ENCODE results near the gene RPL6. TPM values are rescaled to one million over a fixed set of nuclear protein-coding genes. Genes with fewer than 3 reads are reported as not detected.

RPL6 gene
- total and polyA plus RNA-seq, 9 of the 15 experiments (the other 6 are each of a cell fraction or from before 2014, with no cell fraction given), result 1,519 to 3,103 (median 2,396) TPM

GRCh38 chr12:112418608-112419296, 9.3 kb upstream of the RPL6 start, which contains the start of gene PTPN11 (continued):
- TF ChIP-seq USF1 (CRISPR knock-in tag; IDR thresholded peaks at IDR 0.05) (no peak), GABPA (tag; conservative IDR thresholded peaks at IDR 0.05; ENCODE audit: low read depth) (peak; percentile 93), CHD4 (IDR thresholded peaks at IDR 0.05; ENCODE audit: insufficient read depth, insufficient replicate concordance, low read depth, low read length, poor library complexity, severe bottlenecking) (no peak), SIRT6 (IDR thresholded peaks at IDR 0.05; ENCODE audit: low read depth, low read length) (no peak), ZNF77 (CRISPR knock-in tag; IDR thresholded peaks at IDR 0.05) (no peak), ZNF124 (CRISPR knock-in tag; IDR thresholded peaks at IDR 0.05) (no peak), CBX8 (IDR thresholded peaks at IDR 0.05; ENCODE audit: borderline replicate concordance, extremely low read depth, low read depth, low read length, poor library complexity, severe bottlenecking) (no peak), ZC3H4 (CRISPR knock-in tag; IDR thresholded peaks at IDR 0.05; ENCODE audit: borderline replicate concordance) (peak; percentile 12; the same call in 1 of the 2 replicates), PTRF (tag; IDR thresholded peaks at IDR 0.05) (no peak), ZNF134 (CRISPR knock-in tag; conservative IDR thresholded peaks at IDR 0.05) (no peak), ZNF668 (CRISPR knock-in tag; IDR thresholded peaks at IDR 0.05) (no peak), MTA3 (IDR thresholded peaks at IDR 0.05; ENCODE audit: borderline replicate concordance) (no peak; the same call in none of the 2 replicates), CREB1 (IDR thresholded peaks at IDR 0.05) (peak; percentile 99), CREB1 (CRISPR knock-in tag; IDR thresholded peaks at IDR 0.05) (peak; percentile 100), IFI16 (CRISPR knock-in tag; IDR thresholded peaks at IDR 0.05) (no peak), ESRRA (IDR thresholded peaks at IDR 0.05; ENCODE audit: borderline replicate concordance, low read depth) (peak; percentile 49), ZNF121 (CRISPR knock-in tag; conservative IDR thresholded peaks at IDR 0.05) (no peak), AFF4 (CRISPR knock-in tag; IDR thresholded peaks at IDR 0.05) (no peak; the same call in 1 of the 2 replicates), KAT7 (CRISPR knock-in tag; IDR thresholded peaks at IDR 0.05; ENCODE audit: borderline replicate concordance) (peak; percentile 91; the same call in 1 of the 2 replicates), RAD51 (IDR thresholded peaks at IDR 0.05; ENCODE audit: borderline replicate concordance, low read depth) (no peak), GATAD2B (IDR thresholded peaks at IDR 0.05; ENCODE audit: borderline replicate concordance) (peak; percentile 79), EP400 (IDR thresholded peaks at IDR 0.05) (peak; percentile 18; the same call in 1 of the 2 replicates), ZZZ3 (IDR thresholded peaks at IDR 0.05) (no peak), POLR2G (IDR thresholded peaks at IDR 0.05; ENCODE audit: low read depth, low read length) (peak; percentile 94), CAMTA2 (CRISPR knock-in tag; conservative IDR thresholded peaks at IDR 0.05) (0 out of 2 replicates have a peak, but pooled peaks have one; percentile 6), DDX20 (tag; IDR thresholded peaks at IDR 0.05; ENCODE audit: low read depth) (no peak)

Data from K562 (cell line).